H1 (cell line): ENCODE measurements around the gene TMEM35B.
"Not testable (repeated sequence)": the region's sequence is repeated elsewhere in the genome, so short reads cannot be mapped to it uniquely, and the experiment has no call there.

Experiments used
- CBX8 ChIP-seq: fragments of 300-800, 300-1000 bp; sonication (generic); IDR thresholded peaks from 2 replicates; pipeline ENCODE4 v1.7.1; 2016; ENCODE audit warnings: low read depth, low read length, borderline replicate concordance
- CEBPB ChIP-seq: IDR thresholded peaks from 2 replicates; pipeline ENCODE4 v1.6.1; 2012; ENCODE audit warnings: low read depth, low read length
- GABPA ChIP-seq: IDR thresholded peaks from 2 replicates; pipeline ENCODE4 v1.6.1; 2011; ENCODE audit warnings: mild to moderate bottlenecking, low read length, moderate library complexity, borderline replicate concordance; ENCODE audit not compliant: insufficient read depth
- HDAC2 ChIP-seq, 2 experiments: fragments of 300-600 bp in 1 of 2; sonication (generic) in 1 of 2; IDR thresholded peaks; 2 replicates each; pipeline ENCODE4 v1.6.1; 2011 to 2012; ENCODE audit warnings: low read depth in 2 of 2, low read length in 2 of 2, mild to moderate bottlenecking in 2 of 2, moderate library complexity in 2 of 2, borderline replicate concordance in 1 of 2, inconsistent platforms in 1 of 2
- POLR2A ChIP-seq, 2 experiments: IDR thresholded peaks; 1 replicate in 1 of 2; 2 replicates in 1 of 2; pipeline ENCODE4 v1.6.1; 2011; ENCODE audit warnings: low read depth in 2 of 2, low read length in 2 of 2, mild to moderate bottlenecking in 2 of 2; ENCODE audit errors: control extremely low read depth in 1 of 2
- RAD21 ChIP-seq, 2 experiments: IDR thresholded peaks in 1 of 2; conservative IDR thresholded peaks in 1 of 2; 2 replicates each; pipeline ENCODE4 v1.6.1; 2011; ENCODE audit warnings: low read depth in 2 of 2, low read length in 2 of 2, improper control_type of control experiment in 1 of 2, inconsistent platforms in 1 of 2, mild to moderate bottlenecking in 1 of 2, moderate library complexity in 1 of 2
- SUZ12 ChIP-seq: fragments of 200-600 bp; sonication (generic); IDR thresholded peaks from 2 replicates; pipeline ENCODE4 v1.6.1; 2012; ENCODE audit warnings: mild to moderate bottlenecking, inconsistent platforms, low read length, moderate library complexity, mixed read lengths
- TF ChIP-seq, protein P1 (sequence below), 3 experiments: IDR thresholded peaks; 1 replicate in 2 of 3; 2 replicates in 1 of 3; pipeline versions ENCODE4 v1.5.1 to v1.6.1; 2011; ENCODE audit warnings: low read length in 3 of 3, mild to moderate bottlenecking in 3 of 3, inconsistent platforms in 2 of 3, low read depth in 1 of 3, moderate library complexity in 1 of 3; ENCODE audit not compliant: insufficient read depth in 1 of 3; ENCODE audit errors: control extremely low read depth in 1 of 3

GRCh38 chr1:34968297-34968696 is 16.9 kb downstream of the TMEM35B start:
- not testable (repeated sequence) for TF ChIP-seq SUZ12; GABPA; POLR2A (IDR thresholded peaks at IDR 0.05; ENCODE audit: control extremely low read depth in 1 of 2, low read depth in 2 of 2, low read length in 2 of 2); HDAC2 (IDR thresholded peaks at IDR 0.05; ENCODE audit: borderline replicate concordance in 1 of 2, low read depth in 2 of 2, low read length in 2 of 2); CEBPB; RAD21 (IDR thresholded peaks at IDR 0.05 in 1 of 2, conservative IDR thresholded peaks at IDR 0.05 in 1 of 2; ENCODE audit: low read depth in 2 of 2, low read length in 2 of 2); CBX8
- TF ChIP-seq, protein P1, sequence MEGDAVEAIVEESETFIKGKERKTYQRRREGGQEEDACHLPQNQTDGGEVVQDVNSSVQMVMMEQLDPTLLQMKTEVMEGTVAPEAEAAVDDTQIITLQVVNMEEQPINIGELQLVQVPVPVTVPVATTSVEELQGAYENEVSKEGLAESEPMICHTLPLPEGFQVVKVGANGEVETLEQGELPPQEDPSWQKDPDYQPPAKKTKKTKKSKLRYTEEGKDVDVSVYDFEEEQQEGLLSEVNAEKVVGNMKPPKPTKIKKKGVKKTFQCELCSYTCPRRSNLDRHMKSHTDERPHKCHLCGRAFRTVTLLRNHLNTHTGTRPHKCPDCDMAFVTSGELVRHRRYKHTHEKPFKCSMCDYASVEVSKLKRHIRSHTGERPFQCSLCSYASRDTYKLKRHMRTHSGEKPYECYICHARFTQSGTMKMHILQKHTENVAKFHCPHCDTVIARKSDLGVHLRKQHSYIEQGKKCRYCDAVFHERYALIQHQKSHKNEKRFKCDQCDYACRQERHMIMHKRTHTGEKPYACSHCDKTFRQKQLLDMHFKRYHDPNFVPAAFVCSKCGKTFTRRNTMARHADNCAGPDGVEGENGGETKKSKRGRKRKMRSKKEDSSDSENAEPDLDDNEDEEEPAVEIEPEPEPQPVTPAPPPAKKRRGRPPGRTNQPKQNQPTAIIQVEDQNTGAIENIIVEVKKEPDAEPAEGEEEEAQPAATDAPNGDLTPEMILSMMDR (IDR thresholded peaks at IDR 0.05; ENCODE audit: control extremely low read depth in 1 of 3, insufficient read depth in 1 of 3, low read depth in 1 of 3, low read length in 3 of 3), result not testable (repeated sequence)
